Endothelial cell (in vitro differentiated cells): ENCODE results near the gene DNAJC16. TPM values are rescaled to one million over a fixed set of nuclear protein-coding genes. Genes with fewer than 3 reads are reported as not detected.
"Not testable (repeated sequence)": the region's sequence is repeated elsewhere in the genome, so short reads cannot be mapped to it uniquely, and the experiment has no call there.

Experiments
- DNase-seq: peaks from one replicate; pipeline ENCODE4 v3.0.0; 2021; ENCODE audit warnings: low spot score
- H3K27ac Mint-ChIP-seq: one replicate; pipeline ENCODE4 v1.8.0; 2021; ENCODE audit warnings: mixed read lengths, inconsistent platforms; ENCODE audit not compliant: unreplicated experiment
- H3K27me3 Mint-ChIP-seq: one replicate; pipeline ENCODE4 v1.8.0; 2021; ENCODE audit warnings: mild to moderate bottlenecking, moderate library complexity, mixed read lengths, inconsistent platforms; ENCODE audit not compliant: unreplicated experiment
- H3K36me3 Mint-ChIP-seq: one replicate; pipeline ENCODE4 v1.8.0; 2021; ENCODE audit warnings: mild to moderate bottlenecking, low read depth, mixed read lengths, inconsistent platforms; ENCODE audit not compliant: unreplicated experiment
- H3K4me1 Mint-ChIP-seq: one replicate; pipeline ENCODE4 v1.8.0; 2021; ENCODE audit warnings: mild to moderate bottlenecking, mixed read lengths, inconsistent platforms; ENCODE audit not compliant: unreplicated experiment
- H3K4me3 Mint-ChIP-seq: one replicate; pipeline ENCODE4 v1.8.0; 2021; ENCODE audit warnings: mild to moderate bottlenecking, mixed read lengths, inconsistent platforms; ENCODE audit not compliant: unreplicated experiment
- H3K9me3 Mint-ChIP-seq: one replicate; pipeline ENCODE4 v1.8.0; 2021; ENCODE audit warnings: mixed read lengths, inconsistent platforms; ENCODE audit not compliant: unreplicated experiment
- total RNA-seq: library from RNA; stranded (reverse); fragmentation: NEBNext Ultra II Directional; extraction: Animal tissue kit (Norgen Biotek cat#: 25700); gene quantifications from one replicate; pipeline ENCODE4 v1.2.1, GENCODE V29; 2021; ENCODE audit not compliant: unreplicated experiment
- TF ChIP-seq, protein P1 (sequence below): fragments of 200-600 bp; sonication (generic); IDR thresholded peaks from one replicate; pipeline ENCODE4 v1.5.0; 2021; ENCODE audit warnings: antibody characterized with exemption; ENCODE audit not compliant: unreplicated experiment

Gene DNAJC16
- total RNA-seq, 1 donor from 2014 or later = 19.9 TPM

DNA sequence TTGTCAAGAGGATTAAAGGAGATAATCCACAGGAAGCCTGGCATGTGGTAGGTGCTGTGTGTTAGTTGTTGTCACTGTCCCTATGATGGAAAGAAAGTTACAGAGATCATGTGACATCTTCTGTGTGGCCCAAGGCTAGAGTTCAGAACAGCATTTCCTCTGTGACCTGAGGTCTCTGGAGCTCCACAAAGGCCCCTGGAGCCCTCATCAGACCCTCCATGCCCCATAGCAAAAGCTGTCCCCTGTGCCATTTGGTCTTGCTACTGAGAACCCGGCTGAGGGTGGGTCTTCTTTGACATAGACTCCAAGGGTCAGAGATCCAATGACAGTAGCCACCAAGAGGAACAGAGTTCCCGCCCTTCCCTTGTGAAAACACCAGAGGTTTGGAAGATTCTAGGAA lies 42.7 kb upstream of the DNAJC16 start:
- H3K27me3 Mint-ChIP-seq = no peaks in the 10 kb centered on the region
- H3K4me1 Mint-ChIP-seq = no peaks in the 10 kb centered on the region
- TF ChIP-seq, protein P1, sequence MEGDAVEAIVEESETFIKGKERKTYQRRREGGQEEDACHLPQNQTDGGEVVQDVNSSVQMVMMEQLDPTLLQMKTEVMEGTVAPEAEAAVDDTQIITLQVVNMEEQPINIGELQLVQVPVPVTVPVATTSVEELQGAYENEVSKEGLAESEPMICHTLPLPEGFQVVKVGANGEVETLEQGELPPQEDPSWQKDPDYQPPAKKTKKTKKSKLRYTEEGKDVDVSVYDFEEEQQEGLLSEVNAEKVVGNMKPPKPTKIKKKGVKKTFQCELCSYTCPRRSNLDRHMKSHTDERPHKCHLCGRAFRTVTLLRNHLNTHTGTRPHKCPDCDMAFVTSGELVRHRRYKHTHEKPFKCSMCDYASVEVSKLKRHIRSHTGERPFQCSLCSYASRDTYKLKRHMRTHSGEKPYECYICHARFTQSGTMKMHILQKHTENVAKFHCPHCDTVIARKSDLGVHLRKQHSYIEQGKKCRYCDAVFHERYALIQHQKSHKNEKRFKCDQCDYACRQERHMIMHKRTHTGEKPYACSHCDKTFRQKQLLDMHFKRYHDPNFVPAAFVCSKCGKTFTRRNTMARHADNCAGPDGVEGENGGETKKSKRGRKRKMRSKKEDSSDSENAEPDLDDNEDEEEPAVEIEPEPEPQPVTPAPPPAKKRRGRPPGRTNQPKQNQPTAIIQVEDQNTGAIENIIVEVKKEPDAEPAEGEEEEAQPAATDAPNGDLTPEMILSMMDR = no peak
- H3K4me3 Mint-ChIP-seq = no peak overlapping the region
- no peak overlapping the region for H3K27ac Mint-ChIP-seq
- H3K9me3 Mint-ChIP-seq = no peaks in the 10 kb centered on the region
- H3K36me3 Mint-ChIP-seq = peaks cover 4% of the 10 kb centered on the region
- DNase-seq = no peak

DNA sequence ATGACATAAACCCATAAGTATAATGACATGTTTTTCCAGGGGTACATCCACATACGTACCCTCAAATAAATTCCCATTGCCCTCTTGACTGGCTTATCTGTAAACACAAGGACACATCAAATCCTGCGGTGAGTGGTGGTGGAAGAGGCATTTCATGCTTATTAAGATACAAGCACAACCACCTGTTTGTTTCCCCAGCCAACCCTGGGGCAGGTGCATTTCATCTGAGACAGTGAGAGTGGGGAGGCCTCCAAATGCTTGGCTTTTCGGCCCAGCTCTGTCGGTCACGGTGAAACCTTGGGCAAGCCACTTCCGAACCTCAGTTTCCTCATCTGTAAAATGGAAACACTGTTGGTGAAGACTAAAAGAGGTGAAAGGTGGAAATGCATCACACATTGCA lies 42.2 kb upstream of the DNAJC16 start:
- not testable (repeated sequence) for DNase-seq, H3K36me3 Mint-ChIP-seq, H3K27me3 Mint-ChIP-seq, H3K4me1 Mint-ChIP-seq, H3K4me3 Mint-ChIP-seq, H3K9me3 Mint-ChIP-seq, H3K27ac Mint-ChIP-seq

DNA sequence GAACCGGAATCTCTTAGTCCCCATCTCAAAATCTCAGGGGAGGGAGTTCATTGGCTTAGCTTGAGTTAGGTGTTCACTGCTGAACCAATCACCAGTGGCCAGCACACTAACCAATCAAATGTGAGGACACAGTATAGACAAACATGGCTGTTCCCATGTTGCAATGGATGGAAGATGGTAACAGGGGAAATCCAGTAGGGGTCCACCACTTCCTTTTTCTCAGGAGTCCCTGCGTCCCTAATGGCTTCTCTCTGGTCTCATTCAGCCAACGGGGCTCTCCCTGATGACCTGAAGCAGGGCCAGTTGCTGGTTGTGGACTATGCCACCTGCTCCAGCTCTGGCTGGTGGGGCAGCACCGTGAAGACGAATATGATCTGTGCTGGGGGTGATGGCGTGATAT lies 41.0 kb upstream of the DNAJC16 start:
- H3K9me3 Mint-ChIP-seq = no peaks in the 10 kb centered on the region
- H3K36me3 Mint-ChIP-seq = peaks cover 4% of the 10 kb centered on the region
- H3K4me3 Mint-ChIP-seq = no peak overlapping the region
- H3K27ac Mint-ChIP-seq = no peak overlapping the region
- DNase-seq = no peak
- no peaks in the 10 kb centered on the region for H3K4me1 Mint-ChIP-seq
- H3K27me3 Mint-ChIP-seq = no peaks in the 10 kb centered on the region
- TF ChIP-seq, protein P1 = no peak

DNA sequence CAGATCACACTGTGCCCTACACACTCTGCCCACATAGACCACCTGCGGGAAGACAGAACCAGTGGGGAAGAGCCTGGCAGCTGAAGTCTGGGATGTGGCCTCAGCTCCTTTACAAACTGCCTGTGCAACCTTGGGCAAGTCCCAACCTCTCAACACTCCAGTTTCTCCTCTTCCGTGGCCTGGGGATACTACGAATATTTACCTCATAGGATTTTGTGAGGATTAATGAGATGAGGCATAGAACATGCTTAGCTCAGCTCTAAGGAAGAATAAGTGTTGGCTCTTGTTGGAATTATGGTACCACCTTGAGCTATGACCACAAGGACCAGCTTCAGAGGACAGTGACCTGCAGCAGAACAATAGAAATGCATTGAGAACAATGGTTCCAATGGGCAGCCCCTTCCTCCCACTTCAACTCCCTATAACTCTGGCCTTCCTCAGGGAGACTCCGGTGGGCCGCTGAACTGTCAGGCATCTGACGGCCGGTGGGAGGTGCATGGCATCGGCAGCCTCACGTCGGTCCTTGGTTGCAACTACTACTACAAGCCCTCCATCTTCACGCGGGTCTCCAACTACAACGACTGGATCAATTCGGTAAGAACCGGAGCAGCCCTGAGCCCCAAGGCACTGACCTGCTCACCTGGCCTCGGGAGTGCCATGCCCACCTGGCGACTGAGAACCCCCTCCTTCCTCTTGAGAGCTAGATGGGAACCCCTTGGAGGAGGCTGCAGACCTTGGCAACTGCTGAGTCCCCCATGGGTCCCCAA lies 39.6 kb upstream of the DNAJC16 start:
- not testable (repeated sequence) for H3K9me3 Mint-ChIP-seq, H3K27me3 Mint-ChIP-seq, H3K36me3 Mint-ChIP-seq, DNase-seq, H3K4me1 Mint-ChIP-seq, H3K27ac Mint-ChIP-seq, H3K4me3 Mint-ChIP-seq

DNA sequence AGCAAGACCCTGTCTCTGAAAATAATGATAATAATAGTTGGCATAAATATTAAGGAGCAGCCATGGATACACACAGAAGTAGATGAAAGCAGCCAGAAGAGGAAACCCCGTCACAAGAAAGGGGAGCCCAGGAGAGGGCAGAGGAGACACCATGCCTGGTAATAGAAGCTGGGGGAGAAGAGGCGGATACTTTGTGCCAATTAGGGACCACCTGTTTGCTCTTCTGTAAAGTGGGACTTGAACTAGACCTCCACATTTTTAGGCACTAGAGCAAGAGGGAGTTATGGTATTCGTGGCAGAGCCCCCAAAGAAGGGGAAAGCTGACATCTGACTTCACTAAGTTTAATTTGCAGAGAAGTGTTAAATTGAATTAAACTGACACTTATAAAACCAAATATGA lies 38.3 kb upstream of the DNAJC16 start:
- Mint-ChIP-seq H3K36me3 (peaks cover 7% of the 10 kb centered on the region), H3K4me1 (no peaks in the 10 kb centered on the region), H3K27me3 (no peaks in the 10 kb centered on the region), H3K27ac (no peak overlapping the region), H3K9me3 (no peaks in the 10 kb centered on the region), H3K4me3 (no peak overlapping the region)
- TF ChIP-seq, protein P1 = no peak
- DNase-seq = no peak

DNA sequence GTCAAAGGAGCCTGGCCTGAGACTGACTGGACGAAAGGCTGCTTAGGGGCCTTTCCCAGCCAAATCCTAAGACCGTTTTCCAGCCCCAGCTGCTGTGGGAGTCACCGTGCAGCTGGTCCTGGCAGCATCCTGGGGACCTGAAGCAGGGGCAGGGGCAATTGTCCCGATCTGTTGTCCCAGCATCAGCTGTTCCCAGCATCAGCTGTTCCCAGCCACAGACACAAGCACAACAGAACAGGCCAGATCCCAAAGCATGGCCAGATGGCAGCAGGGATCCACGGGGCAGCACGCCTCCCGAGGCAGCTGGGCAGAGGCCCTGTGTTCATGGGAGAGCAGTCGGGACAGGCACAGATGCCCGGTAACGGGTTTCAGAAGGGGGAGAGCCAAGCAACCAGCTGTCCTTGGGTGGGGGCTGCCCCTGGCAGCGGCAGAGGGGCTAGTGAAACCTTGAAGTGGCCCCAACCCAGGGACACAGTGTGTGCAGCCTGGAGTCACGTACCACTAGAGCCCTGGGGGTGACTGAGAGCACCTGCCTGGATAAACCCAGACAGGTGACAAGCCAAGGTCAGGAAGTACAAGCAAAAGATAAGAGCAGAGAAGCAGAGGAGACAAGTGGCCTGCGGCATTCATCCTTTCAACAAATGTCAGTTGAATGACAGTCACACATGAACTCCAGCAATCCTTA lies 37.5 kb upstream of the DNAJC16 start:
- no peaks in the 10 kb centered on the region for H3K4me1 Mint-ChIP-seq
- no peak overlapping the region for H3K4me3 Mint-ChIP-seq
- no peaks in the 10 kb centered on the region for H3K9me3 Mint-ChIP-seq
- TF ChIP-seq, protein P1 = no peak
- H3K27me3 Mint-ChIP-seq = no peaks in the 10 kb centered on the region
- H3K27ac Mint-ChIP-seq = no peak overlapping the region
- peaks cover 7% of the 10 kb centered on the region for H3K36me3 Mint-ChIP-seq
- no peak for DNase-seq

DNA sequence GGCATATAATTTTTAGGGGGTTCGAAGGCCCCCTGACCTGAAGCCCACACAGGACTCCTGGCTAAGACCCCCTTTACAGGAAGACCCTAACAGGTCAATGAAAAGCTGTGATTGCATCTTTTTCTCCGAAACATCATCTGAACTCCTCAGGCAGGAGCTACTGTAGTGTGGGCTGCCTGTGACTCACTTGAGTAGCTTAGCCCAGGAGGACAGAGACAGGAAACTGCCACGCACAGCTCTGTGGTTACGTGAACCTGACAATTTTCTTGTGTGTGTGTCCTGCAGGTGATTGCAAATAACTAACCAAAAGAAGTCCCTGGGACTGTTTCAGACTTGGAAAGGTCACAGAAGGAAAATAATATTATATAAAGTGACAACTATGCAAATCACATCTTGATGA lies 35.6 kb upstream of the DNAJC16 start:
- not testable (repeated sequence) for H3K36me3 Mint-ChIP-seq, H3K9me3 Mint-ChIP-seq, H3K4me3 Mint-ChIP-seq, DNase-seq, H3K27me3 Mint-ChIP-seq, H3K4me1 Mint-ChIP-seq, H3K27ac Mint-ChIP-seq
